ENCODE measurements around the gene ZNF138.
"Not testable (repeated sequence)": the region's sequence is repeated elsewhere in the genome, so short reads cannot be mapped to it uniquely, and the experiment has no call there.

The ZNF138 gene

DNA sequence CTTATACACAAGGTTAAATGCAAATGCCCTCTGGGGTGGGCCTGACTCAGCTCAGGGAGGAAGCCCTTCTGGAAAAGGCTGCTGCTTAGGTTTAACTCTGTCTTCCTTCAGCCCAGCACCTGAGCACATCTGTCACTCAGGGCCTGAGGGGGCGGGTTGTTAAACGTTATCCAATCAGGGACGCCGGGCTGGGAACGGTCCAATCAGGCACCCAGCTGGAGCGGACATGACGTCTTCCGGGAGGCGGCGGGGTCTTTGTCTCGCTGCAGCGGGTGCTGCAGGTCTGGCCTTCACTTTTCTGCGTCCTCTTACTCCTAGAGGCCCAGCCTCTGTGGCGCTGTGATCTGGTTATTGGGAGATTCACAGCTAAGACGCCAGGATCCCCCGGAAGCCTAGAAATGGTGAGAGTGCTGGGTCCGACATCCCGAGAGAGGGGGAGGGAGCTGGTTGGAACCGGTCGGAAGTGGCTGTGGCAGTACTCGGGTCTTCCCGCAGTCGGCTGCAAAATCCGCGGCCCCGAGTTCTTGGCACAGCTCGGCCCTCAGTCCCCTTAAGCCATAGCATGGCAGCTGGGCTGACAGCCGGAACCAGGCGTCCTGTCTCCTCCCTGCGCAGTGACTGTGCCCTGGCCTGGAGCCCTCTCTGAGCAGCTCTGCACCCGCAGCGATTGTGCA, at the start of gene ZNF138:
Gene ZNF138 (plus strand): TSS at position 258 of the 674 bp plus-strand sequence. CDS start 141 bp downstream, at position 399.
- DNase-seq, result peak; percentile 95

DNA sequence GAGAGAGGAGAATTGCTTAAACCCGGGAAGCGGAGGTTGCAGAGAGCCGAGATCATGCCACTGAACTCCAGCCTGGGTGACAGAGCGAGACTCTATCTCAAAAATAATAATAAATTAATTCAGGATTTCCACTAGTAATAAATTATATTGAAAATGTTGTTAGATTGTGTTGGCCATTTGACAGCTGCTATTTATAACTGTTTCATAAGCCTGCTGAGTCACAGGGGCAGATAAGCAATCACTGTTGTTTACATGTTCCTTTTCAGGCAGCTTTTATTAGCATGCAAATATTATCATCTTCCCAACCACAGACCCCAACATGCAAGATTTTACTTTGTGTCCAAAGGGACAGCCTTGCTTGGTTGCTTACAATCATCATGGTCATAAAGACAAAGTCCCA, 49.5 kb upstream of the ZNF138 start:
- no peak for DNase-seq

DNA sequence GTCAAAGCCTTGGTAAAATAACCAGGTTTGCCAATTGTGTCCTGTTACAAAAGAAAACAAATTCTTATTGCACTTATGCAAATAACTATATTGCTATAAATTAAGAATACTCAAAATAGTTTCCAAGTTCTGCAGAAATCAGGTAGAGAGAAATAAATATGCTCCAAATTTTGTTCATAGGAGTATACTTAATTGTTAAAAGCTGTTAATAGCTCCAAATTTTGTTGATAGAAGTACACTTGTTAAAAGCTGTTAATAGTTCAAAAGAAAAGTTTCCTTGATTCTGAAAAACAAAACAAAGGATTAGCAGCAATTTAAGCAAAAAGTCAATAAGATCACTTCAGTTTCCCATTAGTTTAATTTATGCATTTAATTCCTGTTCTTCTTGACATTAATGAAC, 46.4 kb upstream of the ZNF138 start:
- no peak for DNase-seq

GRCh38 chr7:64753032-64753431, 41.2 kb upstream of the ZNF138 start:
- no peak for DNase-seq

DNA sequence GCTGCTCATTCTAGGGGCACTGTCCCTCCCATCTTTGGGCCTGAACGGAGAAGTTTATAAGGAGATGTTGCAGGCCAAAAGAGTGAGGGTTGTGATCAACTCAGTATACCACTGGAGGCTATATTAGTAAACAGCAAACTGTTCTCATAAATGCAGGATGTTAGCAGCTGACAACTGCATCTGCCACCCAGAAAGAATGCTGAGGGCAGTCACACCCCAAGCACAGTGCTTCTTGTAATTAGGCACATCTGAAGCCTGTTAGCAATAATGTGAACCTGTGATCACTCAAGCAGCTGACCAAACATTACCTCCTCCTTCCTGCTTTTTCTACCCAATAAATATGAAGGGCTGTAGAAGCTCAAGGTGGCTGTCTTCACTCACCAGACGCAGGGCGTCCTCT, 38.4 kb upstream of the ZNF138 start:
- no peak for DNase-seq

DNA sequence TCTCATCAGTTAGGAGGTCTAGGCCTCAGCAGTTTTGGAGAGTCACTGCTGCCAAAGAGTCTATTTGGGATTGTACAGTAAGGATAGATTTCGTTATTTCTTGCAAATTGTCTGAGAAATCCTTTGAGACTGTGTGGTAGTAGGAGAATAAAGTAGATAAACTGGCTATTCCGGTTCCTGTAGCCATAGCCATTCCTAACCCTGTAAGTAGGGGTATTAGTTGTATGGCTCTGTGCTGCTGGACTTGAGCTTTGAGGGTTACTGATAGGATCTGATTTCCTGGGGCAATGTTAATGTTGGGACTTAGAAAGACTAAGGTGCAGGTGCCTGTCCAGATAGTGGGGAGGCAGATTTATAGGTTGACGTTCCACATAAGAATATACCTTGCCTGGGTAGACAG, 36.1 kb upstream of the ZNF138 start:
- DNase-seq, result no peak

DNA sequence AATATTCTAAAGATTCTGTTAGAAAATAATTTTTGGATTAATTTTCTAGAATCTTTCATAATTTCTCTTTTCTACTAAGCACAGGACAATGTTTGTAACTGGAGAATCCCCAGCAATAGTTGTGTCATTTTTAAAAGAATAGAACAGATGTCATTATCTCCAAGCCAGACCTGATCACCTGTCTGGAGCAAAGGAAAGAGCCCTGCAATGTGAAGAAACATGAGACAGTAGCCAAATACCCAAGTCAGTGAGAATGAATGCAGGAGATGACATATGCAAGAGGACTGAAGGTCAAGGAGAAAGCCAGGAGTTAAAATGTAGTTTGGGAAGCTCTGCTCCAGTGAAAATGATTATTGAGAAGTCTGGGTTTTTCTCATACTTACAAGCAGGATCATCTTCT, 25.4 kb upstream of the ZNF138 start:
- no peak for DNase-seq

- DNase-seq, result no peak
Observed at GRCh38 chr7:64774204-64774842, 19.9 kb upstream of the ZNF138 start.

GRCh38 chr7:64775289-64775688, 18.9 kb upstream of the ZNF138 start:
- DNase-seq, result no peak

GRCh38 chr7:64784842-64785241, 9.4 kb upstream of the ZNF138 start:
- DNase-seq, result not testable (repeated sequence)

GRCh38 chr7:64787295-64787694, 6.9 kb upstream of the ZNF138 start:
- no peak for DNase-seq

GRCh38 chr7:64789241-64789640, 5.0 kb upstream of the ZNF138 start:
- not testable (repeated sequence) for DNase-seq

DNA sequence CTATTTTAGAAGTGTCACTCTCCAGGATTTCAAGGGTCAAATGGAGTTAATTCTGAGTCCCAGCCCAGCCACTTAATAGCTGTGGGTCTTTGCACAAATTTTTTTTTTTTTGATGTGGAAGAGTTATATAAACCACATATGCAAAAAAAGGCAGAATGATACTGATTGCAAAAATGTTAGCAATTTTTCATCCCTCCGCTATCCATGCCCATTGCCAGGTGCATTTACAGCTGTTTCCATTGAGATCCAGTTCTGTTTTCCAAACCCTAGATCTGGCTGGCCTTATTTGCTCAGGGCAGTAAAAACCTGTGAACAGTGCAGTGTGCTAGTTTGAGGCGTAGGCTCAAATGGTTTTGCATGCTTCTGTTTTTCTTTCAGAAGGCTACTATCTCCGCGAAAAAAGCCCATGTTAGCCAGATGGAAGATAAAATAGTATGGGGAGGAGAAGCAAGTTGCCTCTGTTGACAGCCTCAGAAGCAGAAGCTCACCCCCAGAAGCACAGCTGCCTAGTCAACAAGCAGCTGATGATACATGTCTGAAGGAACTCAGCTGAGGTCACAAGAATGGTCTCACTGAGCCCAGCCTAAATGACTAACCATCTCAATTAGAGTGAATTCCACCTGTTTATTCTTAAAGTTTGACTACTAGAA, 997 bp upstream of the ZNF138 start:
- DNase-seq, result no peak

DNA sequence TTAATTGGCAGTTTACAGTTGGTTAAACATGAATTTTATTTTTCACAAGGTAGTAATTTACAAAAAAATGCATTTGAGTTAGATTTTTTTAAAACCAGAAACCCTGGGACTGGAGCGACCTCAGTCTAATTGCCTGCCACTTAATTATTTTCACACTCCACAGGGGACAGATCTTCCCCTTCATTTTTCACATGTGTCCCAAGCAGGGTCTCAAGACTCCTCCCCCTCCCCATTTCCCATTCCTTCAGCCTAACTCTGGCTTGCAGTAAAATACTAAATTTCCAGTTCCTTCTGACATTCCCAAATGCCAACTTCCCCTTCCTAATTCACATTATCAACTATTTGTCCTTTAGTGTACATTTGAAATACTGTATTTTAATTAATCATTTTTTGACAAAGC, 948 bp downstream of the ZNF138 start:
- DNase-seq, result no peak

DNA sequence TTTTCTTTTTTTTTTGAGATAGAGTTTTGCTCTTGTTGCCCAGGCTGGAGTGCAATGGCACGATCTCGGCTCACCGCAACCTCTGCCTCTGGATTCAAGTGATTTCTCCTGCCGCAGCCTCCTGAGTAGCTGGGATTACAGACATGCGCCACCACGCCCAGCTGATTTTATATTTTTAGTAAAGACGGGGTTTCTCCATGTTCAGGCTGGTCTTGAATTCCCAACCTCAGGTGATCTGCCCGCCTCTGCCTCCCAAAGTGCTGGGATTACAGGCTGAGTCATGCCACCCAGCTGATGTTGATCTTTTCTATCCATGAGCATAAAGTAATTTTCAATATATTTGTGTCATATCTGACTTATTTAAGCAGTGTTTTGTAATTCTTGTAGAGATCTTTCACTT, 4.9 kb downstream of the ZNF138 start:
- not testable (repeated sequence) for DNase-seq

- DNase-seq, result no peak
Observed at GRCh38 chr7:64802699-64803098, 8.5 kb downstream of the ZNF138 start.

DNA sequence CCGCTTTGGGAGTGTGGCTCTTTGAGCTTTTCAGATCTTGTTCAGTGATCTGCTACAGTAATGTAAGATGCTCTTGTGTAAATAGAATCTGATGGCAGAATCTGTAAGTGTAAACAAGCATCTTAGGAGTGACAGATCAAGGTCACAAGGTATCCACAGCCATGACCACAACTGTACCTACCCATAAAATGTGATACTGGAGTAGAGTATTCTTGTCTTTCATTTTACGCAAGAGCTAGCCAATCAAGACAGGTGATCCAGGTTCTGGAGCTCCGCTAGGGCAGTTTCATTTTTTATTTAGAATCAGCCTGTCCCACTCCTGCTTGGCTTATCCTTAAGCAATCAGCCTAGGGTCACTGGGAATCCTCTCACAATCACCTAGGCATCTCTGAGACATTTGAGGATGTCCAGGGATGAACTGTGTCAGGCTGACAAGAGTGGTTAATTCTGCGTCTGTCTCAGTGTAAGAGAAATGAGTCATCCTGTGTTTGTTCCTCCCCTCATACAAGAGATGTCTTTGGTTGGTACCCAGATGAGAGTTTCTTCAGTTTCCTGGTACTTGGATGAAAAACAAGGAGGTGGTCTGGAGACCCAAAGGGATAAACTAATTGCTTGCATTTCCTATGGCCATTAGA, 13.6 kb downstream of the ZNF138 start:
- no peak for DNase-seq

GRCh38 chr7:64811767-64812166, 17.5 kb downstream of the ZNF138 start:
- DNase-seq, result no peak

GRCh38 chr7:64830926-64831325, 36.7 kb downstream of the ZNF138 start:
- no peak for DNase-seq

- no peak for DNase-seq
Observed at GRCh38 chr7:64832136-64832535, 37.9 kb downstream of the ZNF138 start.

DNA sequence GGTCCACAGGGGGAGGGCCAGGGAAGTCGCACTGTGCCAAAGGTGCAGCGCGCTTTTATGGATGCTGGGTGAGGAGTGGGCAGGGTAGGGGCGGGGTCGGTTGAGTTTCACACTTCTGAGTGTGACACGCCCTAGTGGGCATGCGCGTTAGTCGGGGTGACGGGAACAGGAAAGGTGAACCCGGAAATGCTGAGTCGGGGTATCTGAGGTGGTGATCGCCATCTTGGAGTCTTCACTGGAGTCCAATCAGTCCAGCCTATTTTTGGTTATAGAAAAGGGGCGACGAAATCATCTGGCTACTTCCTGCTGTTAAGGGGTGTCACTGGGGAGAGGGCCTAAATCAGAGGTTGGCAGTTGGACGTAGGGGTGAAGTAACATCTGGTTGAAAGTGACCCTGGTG, 40.8 kb downstream of the ZNF138 start:
- no peak for DNase-seq

DNA sequence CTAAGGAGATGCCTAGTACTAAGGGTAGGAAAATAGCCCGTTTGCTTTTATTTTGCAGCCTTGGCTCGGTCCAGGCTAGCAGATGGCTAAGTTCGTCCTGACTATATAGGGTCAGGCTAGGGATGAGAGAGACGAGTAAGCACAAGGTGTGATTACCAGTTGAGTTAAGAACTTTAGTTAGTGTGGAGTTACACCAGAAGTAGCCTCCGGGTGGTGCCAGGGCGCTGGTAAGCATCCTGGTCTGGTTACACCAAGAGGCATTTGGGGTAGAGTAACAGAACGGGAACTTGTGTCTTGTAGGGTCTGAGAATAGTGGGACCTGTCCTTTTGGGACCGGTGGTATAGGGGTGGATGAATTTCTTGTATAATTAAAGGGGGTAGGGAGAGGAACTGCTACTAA, 41.6 kb downstream of the ZNF138 start:
- not testable (repeated sequence) for DNase-seq

- not testable (repeated sequence) for DNase-seq
Observed at GRCh38 chr7:64838051-64838450, 43.8 kb downstream of the ZNF138 start.

DNA sequence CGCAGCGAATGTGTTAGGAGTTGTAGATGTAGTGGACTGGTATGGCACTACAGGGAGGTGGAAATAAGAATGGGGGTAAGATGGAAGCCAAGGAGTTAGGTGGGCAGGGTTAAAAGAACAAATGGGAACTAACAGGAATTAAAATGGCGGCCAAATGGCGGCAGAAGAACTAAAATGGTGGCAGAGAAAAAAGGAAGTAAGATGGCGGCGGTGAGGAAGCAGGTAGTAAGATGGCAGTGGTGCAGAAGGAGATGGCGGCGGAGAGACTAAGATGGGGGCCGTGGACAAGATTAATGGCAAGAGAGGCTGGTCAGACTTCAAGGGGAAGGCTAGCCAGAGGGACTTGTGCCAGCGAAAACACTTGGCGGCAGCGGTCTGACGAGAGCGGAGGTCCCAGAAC, 44.5 kb downstream of the ZNF138 start:
- no peak for DNase-seq
